GM18858 (cell line): ENCODE results near the gene NUDT8.
"Not testable (repeated sequence)": the region's sequence is repeated elsewhere in the genome, so short reads cannot be mapped to it uniquely, and the experiment has no call there.

Experiments used
- ATAC-seq: cut with Tn5 transposase; IDR thresholded peaks from one replicate; pipeline ENCODE4 v1.9.1; 2021; ENCODE audit not compliant: unreplicated experiment

Gene NUDT8

DNA sequence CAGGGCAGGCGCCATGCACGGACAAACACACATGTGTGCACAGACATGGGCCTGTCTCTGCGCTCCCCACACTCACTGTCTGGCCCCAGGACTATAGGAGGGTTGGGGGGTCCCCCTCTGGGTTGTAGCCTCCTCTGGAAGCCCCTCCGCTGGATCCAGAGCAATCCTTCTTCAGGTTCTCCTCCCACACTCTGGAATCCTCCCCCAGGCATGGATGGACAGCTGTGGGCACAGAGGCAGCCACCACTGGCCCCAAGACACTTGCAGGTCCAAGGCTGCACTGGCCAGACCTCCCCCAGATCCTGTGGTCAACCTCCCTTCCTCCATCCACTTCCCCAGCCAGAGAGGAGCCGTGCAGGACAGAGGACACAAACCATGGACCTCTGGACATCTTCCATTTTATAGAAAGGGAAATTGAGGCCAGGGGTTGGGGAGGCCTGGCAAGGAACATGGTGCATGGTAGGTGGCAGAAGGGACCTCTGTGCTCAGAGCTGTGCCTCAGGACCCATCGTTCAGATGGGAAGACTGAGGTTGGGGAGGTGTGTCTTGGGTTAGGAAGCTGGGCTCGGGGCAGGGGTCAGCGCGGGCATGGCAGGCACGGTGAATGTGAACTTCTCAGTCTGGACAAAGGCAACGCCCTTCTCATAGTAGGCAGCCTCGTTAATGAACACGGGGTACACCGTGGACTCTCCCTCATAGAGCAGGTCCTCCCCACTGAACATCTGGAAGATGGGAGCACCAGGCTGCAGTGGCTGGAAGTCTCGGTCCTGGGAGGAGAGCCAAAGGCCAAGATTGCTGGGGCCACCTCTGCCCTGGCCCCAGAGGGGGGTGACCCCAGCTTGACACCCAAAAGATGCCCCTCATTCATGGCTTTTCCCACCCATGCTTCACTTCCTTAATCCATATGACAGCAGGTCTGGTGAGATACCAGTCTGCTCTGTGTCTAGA, 12.7 kb upstream of the NUDT8 start:
- no peak for ATAC-seq

DNA sequence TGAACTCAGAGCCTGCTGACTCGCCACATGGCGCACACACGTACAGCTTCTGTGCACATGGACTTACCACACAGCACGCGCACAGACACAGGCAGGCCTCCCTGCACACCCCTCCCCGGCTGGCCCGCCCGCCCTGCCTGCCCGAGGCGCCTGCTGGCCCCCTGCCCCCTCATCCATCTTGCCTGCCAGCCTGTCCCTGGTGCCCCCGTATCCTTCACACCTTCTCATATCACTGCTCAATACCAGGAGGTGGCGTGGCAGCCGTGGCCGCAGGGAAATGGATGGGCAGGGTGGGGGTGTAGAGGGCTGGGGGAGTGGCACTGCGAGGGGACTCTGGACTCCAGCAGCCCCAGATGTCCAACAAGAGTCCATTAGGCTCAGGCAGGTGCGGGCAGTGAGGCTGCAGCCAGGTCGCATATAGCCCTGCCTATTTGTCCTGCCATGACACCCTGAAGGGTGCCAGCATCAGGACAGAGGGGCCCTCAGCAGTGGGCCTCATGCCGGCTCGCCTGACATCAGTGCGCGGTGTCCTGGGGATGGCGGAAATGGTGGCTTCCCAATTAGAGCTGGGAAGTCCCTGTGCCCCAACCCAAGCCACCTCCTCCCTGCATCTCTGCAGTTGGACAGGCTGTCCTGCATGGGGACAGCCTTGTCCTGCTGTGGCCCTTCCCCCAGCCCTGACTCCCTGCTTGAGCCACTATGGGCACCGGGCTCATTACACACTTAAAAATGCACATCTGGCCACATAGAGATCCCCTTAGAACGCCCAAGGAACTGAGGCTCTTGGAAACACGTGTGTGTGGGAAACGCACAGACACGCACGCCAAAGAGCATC, 11.8 kb upstream of the NUDT8 start:
- no peak for ATAC-seq

DNA sequence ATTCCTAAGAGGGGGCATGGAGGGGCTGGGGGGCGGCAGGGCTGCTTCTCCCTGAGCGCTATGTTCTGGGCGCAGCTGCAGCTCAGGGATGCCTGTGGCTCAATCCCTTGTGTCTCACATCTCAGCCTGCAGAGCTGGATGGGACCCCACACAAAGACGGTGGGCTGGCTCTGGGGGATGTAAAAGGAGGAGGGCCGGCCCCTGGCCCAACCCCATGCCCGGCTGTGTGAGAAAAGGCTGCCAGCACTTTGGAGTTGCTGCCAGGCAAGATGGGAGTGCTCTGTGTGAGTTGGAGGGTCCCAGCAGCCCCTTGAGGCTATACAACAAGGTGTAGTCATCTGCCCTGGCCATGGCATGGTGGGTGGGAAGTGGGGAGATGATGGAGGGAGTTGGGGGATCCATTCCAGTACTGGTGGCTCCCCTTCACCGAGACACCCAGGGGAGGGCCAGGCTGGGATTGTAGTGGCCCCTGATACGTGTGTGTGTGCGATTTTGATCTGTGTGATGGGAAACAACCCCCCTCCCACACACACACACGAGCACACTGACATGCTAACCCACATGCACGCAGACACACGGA, 11.1 kb upstream of the NUDT8 start:
- no peak for ATAC-seq

DNA sequence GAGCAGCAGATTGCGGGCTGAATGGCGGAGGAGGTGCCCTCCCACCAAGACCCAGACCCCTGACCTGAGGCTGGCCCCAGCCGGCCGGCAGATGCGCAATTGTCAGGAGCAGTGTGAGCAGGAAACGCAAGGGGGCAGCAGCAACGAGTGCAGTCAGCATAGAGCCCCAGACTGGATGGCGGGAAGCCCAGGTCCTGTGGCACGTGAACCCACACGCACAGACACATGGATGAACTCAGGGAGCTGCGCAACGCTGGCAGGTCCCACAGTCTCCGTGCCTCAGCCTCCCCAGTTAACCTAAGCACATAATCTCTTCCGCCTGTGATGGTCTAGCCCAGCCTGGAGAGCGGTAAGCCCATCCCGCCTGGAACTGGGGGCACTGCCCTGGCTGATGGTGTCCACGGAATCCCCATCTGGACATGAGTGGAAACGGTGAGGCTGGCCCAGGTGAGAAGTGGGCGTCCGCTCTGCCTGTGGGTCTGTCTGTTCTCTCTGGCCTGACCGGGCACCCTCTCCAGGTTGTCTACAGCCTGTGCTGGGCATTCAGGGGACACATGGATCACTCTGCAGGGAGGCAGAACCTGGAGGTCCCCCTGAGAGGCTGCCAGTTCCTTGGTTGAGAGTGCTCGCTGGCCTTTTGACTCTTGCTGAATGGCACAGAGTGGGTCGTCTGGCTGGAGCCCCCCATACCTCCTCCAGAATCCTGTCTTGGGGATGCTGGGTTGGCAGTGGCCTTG, 10.5 kb upstream of the NUDT8 start:
- ATAC-seq = no peak

DNA sequence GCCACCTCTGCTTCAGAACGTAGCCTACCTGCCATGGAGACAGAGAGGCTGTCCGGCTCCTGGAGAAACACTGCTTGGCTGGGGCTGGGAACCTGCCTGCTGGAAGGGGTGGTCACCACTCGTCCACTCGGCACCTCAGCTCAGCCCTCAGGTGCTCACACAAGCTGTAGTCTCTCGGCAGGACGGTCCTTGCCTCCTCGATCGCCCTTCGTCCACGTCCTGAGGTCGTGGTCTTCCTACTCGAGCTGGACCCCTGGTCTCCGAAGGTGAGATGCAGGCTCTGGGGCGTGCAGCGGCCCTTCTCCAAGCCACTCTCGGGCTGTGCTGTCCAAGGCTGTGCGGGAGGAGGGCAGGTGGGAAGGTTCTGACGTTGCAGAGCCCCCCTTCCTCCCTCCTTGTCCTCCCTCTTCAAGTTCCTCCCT, 9.7 kb upstream of the NUDT8 start, which contains the start of gene TBX10:
Gene TBX10, minus strand, starts transcription at position 326 of the 422 bp plus-strand sequence. Its CDS starts 291 bp downstream, at position 35.
- no peak for ATAC-seq

DNA sequence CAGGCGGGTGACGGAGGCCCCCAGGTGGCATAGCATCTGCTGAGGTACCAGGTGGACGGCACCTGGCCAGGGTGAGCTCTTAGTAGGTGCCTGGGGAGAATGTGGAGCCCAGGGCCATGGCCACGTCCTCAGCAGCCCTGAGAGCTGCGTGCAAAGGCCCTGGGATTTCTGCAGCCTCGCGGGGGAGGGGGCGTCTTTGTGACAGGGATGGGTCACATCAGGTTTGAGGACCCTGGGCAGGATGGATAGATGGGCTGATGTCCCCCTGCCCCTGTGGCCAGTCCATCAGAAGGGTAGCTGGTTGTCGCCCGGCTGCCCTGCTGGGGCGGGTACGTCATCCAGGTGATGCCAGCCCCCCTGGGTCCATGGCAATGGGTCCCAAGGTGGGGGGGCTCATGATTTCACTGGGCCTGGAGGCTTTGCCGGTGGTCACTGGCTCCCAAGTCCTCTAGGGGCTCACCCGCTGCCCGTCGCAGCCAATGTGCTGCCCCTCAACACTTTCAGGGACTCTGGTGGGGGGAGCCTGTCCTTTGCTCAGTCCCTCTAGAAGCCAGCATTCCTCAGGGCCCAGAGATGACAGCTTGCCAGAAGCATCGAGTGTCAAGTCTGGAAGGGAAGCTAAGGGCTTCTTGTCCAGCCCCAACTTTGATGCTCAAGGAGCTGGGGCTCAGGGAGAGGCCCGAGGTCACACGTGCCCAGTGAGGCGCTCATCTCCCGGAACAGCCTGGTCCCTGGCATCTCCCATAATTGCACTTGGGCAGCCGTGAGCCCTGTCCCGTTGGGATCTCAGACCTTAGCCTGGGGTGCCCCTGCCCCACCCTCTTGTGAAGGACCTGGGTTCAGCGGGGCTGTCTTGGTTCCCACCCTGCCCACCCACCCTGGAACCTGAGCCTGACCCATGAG, 9.0 kb upstream of the NUDT8 start:
- ATAC-seq = no peak

DNA sequence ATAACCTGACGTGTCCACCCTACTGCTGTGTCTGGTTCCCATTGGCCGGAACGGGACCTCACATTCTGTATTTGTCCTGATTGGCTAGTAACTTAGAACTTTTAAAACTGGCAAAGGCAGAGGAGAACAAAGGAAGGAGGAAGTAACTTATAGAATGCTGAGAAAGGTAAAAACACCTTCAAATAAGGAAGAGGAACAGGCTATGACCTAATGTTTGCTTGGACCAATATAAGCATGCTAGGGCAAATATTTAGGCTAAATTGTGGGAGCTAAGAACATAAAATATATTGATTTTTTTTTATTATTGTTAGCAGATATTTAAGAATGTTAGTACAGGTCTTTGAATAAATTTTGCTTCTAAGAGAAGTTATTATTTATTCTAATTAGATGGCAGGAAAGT, 7.7 kb upstream of the NUDT8 start:
- ATAC-seq = not testable (repeated sequence)

DNA sequence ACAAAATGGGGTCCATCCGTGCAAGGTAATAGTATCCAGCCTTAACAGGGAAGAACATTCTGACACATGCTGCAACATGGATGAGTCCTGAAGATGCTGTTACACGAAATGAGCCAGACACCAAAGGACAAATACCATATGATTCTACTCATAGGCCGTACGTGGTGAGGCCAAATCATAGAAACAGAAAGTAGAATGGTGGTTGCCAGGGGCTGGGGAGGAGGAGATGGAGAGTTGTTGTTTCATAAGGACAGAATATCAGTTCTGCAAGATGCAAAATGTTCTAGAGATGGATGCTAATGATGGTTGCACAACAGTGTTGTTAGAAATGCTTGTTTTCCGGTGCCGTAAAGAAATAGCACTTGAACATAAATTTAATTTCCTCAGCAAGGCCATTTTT, 7.2 kb upstream of the NUDT8 start:
- ATAC-seq = no peak

DNA sequence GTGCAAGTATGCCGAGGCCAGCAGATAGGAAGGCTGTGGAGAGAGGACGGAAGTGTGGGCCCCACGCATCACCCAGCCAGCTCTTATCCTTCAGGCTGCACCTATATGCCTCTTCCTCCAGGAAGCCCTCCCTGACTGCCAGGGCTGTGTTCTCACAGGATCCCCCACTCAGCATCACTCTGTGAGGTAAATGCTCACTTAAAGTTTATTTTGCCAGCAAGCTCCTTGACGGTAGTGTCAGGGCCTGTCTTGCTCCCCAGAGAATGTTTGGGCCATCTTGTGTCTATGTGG, 5.4 kb upstream of the NUDT8 start:
- ATAC-seq = no peak

DNA sequence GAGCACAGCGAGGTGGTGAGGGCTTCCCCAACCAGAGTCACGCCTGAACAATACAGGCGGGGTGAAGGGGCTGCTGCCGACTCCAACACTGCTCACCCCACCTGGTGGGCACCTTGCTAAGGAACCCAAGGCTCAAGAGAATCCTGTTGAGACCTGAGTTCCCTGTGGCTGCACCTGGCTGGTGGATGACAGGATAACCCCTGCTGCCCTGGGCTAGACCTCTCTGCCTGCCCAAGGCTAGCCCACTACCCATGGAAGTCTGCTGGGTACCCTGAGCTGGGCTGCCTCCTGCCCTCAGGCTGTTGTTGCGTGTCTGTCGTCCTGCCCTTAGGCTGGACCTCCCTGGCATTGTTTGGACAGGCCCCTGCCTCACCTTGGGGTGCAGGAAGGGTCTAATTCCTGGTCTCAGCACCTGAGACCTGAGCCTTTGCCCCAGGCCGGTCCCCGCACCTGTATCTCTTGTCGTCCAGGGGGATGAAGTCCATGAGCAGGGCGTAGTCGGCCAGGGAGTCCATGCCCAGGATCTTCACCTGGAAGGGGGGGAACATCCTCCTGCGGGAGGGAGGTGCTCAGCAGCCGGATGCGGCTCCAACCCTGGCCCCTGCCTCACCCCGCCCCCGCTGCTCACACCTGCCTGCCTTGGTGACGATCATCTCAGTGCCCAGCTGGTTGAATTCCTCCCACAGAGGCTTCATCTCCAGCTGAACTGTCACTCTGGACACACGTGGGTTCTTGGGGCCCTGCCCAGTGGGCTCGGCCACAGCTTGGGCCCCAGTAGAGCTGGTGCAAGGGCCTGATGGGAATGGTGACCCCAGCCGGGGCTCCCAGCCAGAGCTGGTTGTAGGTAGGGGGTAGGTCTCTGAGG, 4.9 kb upstream of the NUDT8 start:
- no peak for ATAC-seq

DNA sequence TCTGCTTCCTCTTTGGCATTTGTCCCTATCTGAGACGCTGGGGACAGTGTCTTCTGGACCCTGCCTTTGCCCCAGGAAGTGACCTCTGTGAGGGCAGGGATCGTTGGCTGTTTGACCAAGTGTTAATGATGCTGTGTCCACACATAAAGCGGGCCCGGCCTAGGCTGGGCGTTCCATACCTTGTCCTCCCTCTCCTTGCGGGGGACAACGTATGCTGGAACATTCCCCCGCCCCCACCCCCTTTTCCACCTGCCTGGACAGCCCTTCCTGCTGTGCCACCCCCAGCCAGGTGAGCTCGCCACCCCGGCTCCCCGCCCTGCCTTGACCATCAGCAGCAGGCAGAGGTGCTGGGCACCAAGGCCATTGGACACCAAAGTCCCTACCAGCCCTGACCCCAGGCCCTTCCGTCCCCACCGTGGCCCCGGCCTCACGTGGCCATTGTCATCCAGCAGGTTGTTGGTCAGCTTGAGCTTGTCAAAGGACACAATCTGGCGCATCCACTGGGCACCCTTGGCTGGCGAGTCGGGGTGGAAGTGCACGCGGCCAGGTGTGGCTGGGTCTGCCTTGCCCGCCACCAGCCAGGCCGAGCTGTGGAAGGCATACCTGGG, 4.1 kb upstream of the NUDT8 start:
- ATAC-seq = no peak

DNA sequence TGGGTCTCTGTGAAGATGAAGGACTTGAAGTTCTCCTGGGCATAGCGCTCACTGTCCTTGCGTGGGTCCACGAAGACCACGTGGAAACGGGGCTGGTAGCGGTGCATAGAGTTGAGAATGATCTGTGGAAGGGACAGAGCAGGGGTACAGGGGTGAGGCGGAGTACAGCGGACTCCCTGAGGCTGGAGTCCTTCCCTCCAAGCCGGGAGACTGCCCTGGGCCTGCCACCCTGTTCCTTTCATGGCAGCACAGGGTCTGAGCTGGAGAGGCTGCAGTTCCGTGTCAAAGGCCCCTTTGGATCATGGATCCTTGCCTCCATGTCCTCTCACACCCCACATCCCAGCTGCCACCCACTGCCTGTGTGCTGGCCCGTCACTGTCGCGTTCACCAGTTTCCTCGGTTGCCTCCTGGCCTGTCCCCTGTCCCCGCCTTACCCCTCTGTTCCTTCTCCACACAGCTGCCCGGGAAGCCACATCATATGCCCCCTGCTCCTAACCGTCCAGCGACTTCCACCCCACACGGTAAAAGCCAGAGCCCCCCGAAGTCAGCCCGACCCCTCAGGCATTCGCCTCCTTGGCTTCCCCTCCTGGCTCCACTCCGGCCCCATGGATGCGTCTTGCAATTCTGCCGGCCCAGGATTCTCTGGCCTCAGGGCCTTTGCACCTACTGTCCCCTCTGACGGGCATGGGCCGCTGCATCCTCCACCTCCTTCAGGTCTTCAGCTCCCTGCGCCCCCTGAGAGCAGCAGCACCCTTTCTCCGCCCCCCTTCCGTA, 3.4 kb upstream of the NUDT8 start:
- ATAC-seq = no peak

DNA sequence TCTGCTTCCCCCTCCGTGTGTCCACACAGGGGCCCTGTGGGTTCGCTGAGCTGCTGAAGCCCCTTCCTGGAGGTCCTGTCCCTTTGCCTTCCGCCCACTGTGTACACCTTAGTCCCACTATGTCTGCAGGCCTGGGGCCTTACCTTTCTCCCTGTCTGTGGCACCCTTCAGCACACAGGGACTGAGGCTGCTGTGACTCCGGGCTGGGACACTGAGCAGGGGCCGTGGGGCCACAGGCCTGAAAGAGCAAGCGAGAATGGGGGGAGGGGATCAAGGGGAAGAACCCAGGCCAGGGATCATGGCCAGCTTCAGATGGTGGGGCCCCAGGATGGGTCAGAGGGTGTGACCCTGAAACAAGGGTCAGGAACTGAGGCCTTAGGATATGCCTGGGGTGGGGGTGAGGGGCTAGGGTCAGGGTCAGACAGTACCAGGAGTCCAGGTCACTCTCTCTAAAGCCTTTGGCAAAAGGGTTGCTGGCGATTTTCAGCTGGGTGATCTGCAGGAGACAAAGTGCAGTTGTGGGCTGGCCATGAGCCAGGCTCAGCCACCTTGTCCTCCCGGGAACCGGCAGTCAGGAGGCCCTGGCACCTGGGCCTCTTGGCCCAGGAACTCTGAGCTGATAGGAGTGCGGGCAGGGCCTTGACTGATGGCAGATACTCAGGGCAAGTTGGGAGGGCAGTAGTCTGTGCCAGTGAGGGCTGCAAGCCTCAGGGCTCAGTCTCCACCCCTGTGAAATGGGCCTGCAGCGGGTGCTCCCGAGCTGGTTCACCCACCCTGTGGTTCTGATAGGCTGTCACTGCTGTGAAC, 2.6 kb upstream of the NUDT8 start:
- no peak for ATAC-seq

DNA sequence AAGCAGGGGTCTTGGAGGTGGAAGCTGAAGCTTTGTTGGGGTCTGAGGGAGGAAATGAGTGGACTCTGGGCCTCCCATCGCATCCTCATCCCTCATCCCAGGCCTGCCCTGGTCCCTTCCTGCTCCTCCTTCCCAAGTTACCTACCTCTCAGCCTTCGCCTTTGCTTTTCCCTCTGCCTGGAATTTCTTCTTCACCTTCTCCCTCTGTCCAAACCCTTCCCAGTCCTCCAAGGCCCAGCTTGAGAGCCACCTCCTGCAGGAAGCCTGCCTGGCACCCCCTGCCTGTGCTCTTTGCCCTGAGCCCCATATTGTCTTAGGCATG, 2.1 kb upstream of the NUDT8 start:
- ATAC-seq = no peak

DNA sequence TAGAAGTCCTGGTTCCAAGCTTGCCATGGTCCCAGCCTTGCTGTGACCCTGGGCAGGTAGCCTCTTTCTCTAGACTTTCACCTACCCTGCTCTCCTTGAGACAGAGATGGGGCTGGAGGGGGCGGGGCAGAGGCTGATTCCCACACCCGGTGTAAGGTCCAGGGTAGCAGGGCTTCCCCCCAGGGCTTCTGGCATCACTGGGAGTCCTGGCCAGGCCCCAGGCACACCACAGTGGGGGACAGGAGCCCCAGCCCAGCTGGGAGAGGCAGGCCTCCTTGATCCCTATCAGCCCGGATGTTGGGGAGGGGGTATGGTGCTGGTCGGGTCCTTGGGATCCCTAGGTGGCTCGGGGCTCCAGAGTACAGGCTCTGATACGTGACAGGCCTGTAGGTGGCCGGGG, 1.7 kb upstream of the NUDT8 start:
- no peak for ATAC-seq

DNA sequence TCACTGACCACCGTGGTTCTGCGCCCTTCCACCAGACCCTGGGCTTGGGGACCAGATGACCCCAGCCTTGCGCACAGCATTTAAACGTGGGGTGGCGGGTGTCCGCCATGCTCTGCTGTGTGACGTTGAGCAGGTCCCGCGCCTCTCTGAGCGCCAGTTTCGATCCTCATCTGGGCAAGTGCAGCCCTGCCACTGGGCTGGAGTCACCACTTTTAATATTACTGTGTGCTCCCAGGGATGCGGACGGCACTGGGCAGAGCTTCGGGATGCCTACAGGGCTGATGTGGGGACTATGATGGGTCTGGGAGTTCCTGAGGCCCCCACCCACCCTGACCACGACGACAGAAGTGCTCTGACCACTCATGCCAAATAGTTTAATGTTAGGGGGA, 1.2 kb upstream of the NUDT8 start:
- ATAC-seq = no peak

DNA sequence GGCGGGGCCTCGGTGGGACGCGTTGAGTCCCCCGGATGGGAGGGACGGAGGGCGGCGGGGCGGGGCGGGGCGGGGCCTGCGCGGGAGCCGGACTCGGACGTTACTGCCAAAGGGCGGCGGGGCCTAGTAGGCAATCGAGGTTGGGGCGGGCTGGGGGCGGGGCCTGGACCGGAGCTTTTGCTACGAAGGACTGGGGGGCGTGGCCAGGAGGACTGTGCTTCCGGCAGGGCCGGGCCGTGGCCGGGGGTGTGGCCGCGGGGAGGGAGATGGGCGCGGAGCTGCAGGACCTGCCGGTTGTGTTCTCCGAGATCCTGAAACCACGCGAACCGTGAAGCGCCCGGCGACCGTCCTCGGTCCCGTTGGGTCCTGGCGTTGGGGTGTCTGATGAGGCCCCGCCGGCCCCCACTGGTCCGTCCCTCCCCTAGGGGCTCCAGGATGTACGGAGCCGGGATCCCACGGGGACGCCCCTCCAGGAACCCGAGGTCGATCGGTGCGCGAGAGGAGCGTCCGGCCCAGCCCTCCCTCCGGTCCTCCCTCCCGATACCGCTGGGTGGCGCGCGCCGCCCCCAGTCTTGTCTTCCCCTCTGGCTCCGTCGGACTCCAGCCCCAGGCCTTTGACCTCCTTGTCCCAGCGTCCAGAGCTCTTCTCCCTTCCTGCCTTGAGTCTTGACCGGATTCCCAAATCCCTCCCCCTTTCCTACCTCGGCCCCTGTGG, 648 bp upstream of the NUDT8 start:
- peak; percentile 29 for ATAC-seq
